Measurements from ENCODE around the gene EIF4G3. TPM values are rescaled to one million over a fixed set of nuclear protein-coding genes. Genes with fewer than 3 reads are reported as not detected.

EIF4G3 gene
- total and polyA plus RNA-seq, 4 donors, result 16.5 to 59.8 (median 33.4) TPM

DNA sequence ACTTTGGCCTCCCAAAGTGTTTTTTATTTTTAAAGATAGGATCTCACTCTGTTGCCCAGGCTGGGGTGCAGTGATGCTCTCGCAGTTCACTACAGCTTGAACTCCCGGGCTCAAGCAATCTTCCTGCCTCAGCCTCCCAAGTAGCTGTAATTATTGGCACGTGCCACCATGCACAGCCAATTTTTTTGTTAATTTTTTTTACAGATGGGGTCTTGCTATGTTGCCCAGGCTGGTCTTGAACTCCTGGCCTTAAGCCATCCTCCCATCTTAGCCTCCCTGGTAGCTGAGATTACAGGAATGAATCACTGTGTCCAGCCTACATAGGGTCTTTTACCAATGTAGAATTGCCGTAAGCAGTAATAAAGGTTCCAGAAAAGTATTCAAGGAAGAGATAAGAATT is 340.5 kb downstream of the EIF4G3 start:
- WGBS, 2 donors, result 94% methylated on average over 4 of the region's 4 CpGs
- H3K27ac ChIP-seq (ENCODE audit: low read depth in 1 of 2, low read length in 1 of 2), result no peak overlapping the region
- no peaks in the 10 kb centered on the region for H3K9me3 ChIP-seq (ENCODE audit: control insufficient read depth in 4 of 4, insufficient read depth in 3 of 4, low read length in 3 of 4)
- TF ChIP-seq, protein P1, sequence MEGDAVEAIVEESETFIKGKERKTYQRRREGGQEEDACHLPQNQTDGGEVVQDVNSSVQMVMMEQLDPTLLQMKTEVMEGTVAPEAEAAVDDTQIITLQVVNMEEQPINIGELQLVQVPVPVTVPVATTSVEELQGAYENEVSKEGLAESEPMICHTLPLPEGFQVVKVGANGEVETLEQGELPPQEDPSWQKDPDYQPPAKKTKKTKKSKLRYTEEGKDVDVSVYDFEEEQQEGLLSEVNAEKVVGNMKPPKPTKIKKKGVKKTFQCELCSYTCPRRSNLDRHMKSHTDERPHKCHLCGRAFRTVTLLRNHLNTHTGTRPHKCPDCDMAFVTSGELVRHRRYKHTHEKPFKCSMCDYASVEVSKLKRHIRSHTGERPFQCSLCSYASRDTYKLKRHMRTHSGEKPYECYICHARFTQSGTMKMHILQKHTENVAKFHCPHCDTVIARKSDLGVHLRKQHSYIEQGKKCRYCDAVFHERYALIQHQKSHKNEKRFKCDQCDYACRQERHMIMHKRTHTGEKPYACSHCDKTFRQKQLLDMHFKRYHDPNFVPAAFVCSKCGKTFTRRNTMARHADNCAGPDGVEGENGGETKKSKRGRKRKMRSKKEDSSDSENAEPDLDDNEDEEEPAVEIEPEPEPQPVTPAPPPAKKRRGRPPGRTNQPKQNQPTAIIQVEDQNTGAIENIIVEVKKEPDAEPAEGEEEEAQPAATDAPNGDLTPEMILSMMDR (IDR thresholded peaks at IDR 0.05; ENCODE audit: control extremely low read depth, extremely low read depth), result no peak
- no peaks in the 10 kb centered on the region for H3K4me1 ChIP-seq (ENCODE audit: control insufficient read depth in 5 of 5, insufficient read depth in 5 of 5, low read length in 5 of 5)
- H3K27me3 ChIP-seq (ENCODE audit: control insufficient read depth in 3 of 3, insufficient read depth in 3 of 3, low read length in 2 of 3), result no peaks in the 10 kb centered on the region
- ATAC-seq (ENCODE audit: insufficient read depth, low FRiP score) (no peak), DNase-seq (no peak)
- H3K36me3 ChIP-seq (ENCODE audit: control insufficient read depth in 4 of 4, insufficient read depth in 4 of 4, low read length in 4 of 4), result peaks cover 0 to 16% (median 7%) of the 10 kb centered on the region in 4 donors
- H3K4me3 ChIP-seq, result no peak overlapping the region
- no peak overlapping the region for H3K9ac ChIP-seq (ENCODE audit: insufficient read depth in 1 of 2, low read length in 2 of 2)

DNA sequence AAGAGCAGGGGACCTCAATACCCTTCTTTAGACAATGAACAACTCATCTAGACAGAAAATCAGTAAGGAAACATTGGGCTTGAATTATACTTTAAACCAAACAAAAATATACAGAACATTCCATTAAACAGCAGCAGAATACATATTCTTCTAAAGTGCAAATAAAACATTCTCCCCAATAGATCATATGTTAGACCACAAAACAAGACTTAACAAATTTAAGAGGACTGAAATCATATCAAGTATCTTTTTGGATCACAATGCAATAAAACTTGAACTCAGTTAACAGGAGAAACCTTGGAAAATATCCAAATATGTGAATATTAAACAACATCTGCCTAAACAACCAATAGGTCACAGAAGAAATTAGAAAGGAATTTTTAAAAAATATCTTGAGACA is 341.9 kb downstream of the EIF4G3 start:
- H3K4me1 ChIP-seq (ENCODE audit: control insufficient read depth in 5 of 5, insufficient read depth in 5 of 5, low read length in 5 of 5), result no peaks in the 10 kb centered on the region
- DNase-seq (no peak), ATAC-seq (ENCODE audit: insufficient read depth, low FRiP score) (no peak)
- H3K9ac ChIP-seq (ENCODE audit: insufficient read depth in 1 of 2, low read length in 2 of 2), result no peak overlapping the region
- H3K36me3 ChIP-seq (ENCODE audit: control insufficient read depth in 4 of 4, insufficient read depth in 4 of 4, low read length in 4 of 4), result peaks cover 0 to 7% (median 6%) of the 10 kb centered on the region in 4 donors
- H3K27me3 ChIP-seq (ENCODE audit: control insufficient read depth in 3 of 3, insufficient read depth in 3 of 3, low read length in 2 of 3), result no peaks in the 10 kb centered on the region
- H3K4me3 ChIP-seq, result no peak overlapping the region
- H3K27ac ChIP-seq (ENCODE audit: low read depth in 1 of 2, low read length in 1 of 2), result no peak overlapping the region
- TF ChIP-seq, protein P1 (IDR thresholded peaks at IDR 0.05; ENCODE audit: control extremely low read depth, extremely low read depth), result no peak
- no peaks in the 10 kb centered on the region for H3K9me3 ChIP-seq (ENCODE audit: control insufficient read depth in 4 of 4, insufficient read depth in 3 of 4, low read length in 3 of 4)

DNA sequence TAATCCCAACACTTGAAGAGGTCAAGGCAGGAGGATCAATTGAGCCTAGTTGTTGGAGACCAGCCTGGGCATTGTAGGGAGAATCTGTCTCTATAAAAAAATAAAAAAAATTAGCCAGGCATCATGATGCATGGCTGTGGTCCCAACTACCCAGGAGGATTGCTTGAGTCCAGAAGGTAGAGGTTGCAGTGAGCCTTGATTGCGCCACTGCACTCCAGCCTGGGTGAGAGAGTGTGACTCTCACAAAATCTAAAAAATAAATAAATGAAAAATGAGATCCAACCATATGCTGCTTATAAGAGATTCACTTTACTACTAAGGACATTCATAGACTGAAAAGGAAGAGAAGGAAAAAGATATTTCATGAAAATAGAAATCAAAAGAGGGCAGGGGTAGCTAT is 342.5 kb downstream of the EIF4G3 start:
- Histone ChIP-seq H3K4me1 (ENCODE audit: control insufficient read depth in 5 of 5, insufficient read depth in 5 of 5, low read length in 5 of 5) (no peaks in the 10 kb centered on the region), H3K9me3 (ENCODE audit: control insufficient read depth in 4 of 4, insufficient read depth in 3 of 4, low read length in 3 of 4) (no peaks in the 10 kb centered on the region), H3K27me3 (ENCODE audit: control insufficient read depth in 3 of 3, insufficient read depth in 3 of 3, low read length in 2 of 3) (no peaks in the 10 kb centered on the region), H3K36me3 (ENCODE audit: control insufficient read depth in 4 of 4, insufficient read depth in 4 of 4, low read length in 4 of 4) (peaks cover 0 to 8% (median 7%) of the 10 kb centered on the region in 4 donors), H3K9ac (ENCODE audit: insufficient read depth in 1 of 2, low read length in 2 of 2) (no peak overlapping the region), H3K27ac (ENCODE audit: low read depth in 1 of 2, low read length in 1 of 2) (no peak overlapping the region), H3K4me3 (no peak overlapping the region)
- no peak for ATAC-seq (ENCODE audit: insufficient read depth, low FRiP score)
- DNase-seq, result no peak
- WGBS, 2 donors, result 96 to 100% methylated on average over 1 of the region's 1 CpG
- TF ChIP-seq, protein P1 (IDR thresholded peaks at IDR 0.05; ENCODE audit: control extremely low read depth, extremely low read depth), result no peak

DNA sequence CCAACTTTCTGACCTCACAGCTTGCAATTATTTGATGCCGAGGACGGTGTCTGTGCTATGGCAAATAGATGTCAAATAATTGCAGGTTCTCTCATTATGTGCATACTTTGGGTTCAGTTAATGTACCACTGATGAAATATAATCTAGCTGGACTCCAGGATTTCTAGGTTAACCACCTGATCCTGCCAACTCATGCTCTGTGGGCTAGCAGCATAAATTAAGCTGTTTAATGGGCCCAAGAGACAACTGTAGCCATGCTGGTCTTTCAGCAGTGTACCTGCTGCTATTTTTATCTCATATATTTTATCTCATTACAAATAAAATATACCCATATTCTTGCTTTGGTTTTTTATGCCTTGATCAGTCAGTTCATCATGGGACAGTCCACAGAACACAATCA is 346.3 kb downstream of the EIF4G3 start:
- no peak overlapping the region for H3K27ac ChIP-seq (ENCODE audit: low read depth in 1 of 2, low read length in 1 of 2)
- peaks cover 3 to 23% (median 9%) of the 10 kb centered on the region in 4 donors for H3K36me3 ChIP-seq (ENCODE audit: control insufficient read depth in 4 of 4, insufficient read depth in 4 of 4, low read length in 4 of 4)
- no peak for DNase-seq
- H3K9ac ChIP-seq (ENCODE audit: insufficient read depth in 1 of 2, low read length in 2 of 2), result no peak overlapping the region
- 97 to 99% methylated on average over 2 of the region's 2 CpGs for WGBS, 2 donors
- ATAC-seq (ENCODE audit: insufficient read depth, low FRiP score), result no peak
- no peaks in the 10 kb centered on the region for H3K27me3 ChIP-seq (ENCODE audit: control insufficient read depth in 3 of 3, insufficient read depth in 3 of 3, low read length in 2 of 3)
- TF ChIP-seq, protein P1 (IDR thresholded peaks at IDR 0.05; ENCODE audit: control extremely low read depth, extremely low read depth), result no peak
- no peaks in the 10 kb centered on the region for H3K9me3 ChIP-seq (ENCODE audit: control insufficient read depth in 4 of 4, insufficient read depth in 3 of 4, low read length in 3 of 4)
- no peaks in the 10 kb centered on the region for H3K4me1 ChIP-seq (ENCODE audit: control insufficient read depth in 5 of 5, insufficient read depth in 5 of 5, low read length in 5 of 5)
- no peak overlapping the region for H3K4me3 ChIP-seq
